ENCODE data around the gene GPR52. TPM values are rescaled to one million over a fixed set of nuclear protein-coding genes. Genes with fewer than 3 reads are reported as not detected.

Gene GPR52
- total RNA-seq, 1 donor: 2.6 TPM

DNA sequence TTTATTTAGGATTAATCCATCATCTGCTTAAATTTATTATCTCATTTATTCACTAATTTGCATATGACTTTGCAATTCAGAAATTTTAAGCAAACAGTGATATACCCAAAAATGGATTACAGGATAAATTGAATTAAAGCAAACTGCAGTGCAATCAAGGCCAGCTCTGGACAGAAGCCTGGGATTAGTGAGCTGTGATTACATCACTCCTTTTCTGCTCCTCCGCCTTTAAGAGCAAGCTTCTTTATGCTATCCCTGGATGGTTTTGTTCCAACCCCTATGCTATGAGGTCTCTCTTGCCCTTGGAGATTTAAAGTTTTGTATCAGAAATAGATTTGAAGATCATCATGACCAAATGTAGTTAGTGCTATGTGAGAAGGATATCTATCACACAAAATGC is 32.6 kb downstream of the GPR52 start:
- H3K4me3 ChIP-seq (ENCODE audit: low read depth, low read length): no peak overlapping the region
- TF ChIP-seq, protein P1, sequence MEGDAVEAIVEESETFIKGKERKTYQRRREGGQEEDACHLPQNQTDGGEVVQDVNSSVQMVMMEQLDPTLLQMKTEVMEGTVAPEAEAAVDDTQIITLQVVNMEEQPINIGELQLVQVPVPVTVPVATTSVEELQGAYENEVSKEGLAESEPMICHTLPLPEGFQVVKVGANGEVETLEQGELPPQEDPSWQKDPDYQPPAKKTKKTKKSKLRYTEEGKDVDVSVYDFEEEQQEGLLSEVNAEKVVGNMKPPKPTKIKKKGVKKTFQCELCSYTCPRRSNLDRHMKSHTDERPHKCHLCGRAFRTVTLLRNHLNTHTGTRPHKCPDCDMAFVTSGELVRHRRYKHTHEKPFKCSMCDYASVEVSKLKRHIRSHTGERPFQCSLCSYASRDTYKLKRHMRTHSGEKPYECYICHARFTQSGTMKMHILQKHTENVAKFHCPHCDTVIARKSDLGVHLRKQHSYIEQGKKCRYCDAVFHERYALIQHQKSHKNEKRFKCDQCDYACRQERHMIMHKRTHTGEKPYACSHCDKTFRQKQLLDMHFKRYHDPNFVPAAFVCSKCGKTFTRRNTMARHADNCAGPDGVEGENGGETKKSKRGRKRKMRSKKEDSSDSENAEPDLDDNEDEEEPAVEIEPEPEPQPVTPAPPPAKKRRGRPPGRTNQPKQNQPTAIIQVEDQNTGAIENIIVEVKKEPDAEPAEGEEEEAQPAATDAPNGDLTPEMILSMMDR (IDR thresholded peaks at IDR 0.05; ENCODE audit: insufficient read depth, low read depth, low read length): no peak
- no peak for DNase-seq (ENCODE audit: low read depth)

DNA sequence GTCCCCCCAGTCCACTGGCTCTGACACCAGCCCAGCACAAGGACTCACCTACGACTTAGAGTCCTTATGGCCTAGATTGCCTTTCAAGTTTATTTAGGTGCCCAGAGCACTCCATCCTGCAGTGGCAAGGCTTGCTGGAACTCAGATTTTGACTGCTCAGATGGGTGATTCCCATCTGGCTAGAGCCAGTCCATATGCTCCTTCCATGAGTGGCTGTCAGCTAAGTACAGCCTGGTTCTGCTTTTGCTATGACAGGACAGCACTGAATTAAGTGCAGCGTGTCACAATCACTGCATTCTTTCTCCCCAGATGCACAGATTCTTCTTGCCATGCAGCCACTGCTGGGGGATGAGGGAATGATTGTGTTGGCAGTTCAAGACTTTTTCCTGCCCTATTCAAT is 43.8 kb downstream of the GPR52 start:
- TF ChIP-seq, protein P1 (IDR thresholded peaks at IDR 0.05; ENCODE audit: insufficient read depth, low read depth, low read length): no peak
- no peak for DNase-seq (ENCODE audit: low read depth)
- no peak overlapping the region for H3K4me3 ChIP-seq (ENCODE audit: low read depth, low read length)

DNA sequence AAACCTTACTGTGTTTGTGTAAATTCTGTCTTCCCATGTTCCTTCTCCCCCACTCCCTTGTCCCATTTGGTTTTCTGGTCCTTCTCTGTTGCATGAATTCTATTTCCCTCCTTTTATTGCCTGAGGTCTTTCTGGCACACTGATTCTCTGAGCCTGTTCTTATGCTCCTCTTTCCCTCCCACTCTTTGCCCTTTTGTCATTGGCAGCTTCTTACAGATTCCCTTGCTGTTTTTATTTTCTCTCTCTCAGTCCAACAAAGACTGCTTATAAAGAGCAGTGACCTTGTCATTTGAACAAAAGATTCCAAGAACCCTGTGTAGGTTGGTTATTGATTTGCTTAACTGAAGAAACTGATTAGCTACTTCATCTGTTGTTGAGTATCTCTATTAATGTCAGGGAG is 49.7 kb downstream of the GPR52 start:
- TF ChIP-seq, protein P1 (IDR thresholded peaks at IDR 0.05; ENCODE audit: insufficient read depth, low read depth, low read length): no peak
- H3K4me3 ChIP-seq (ENCODE audit: low read depth, low read length): no peak overlapping the region
- peak; percentile 2 for DNase-seq (ENCODE audit: low read depth)

All from fibroblast of villous mesenchyme (primary cell).